Muscle of leg (tissue), 16 donors: Measurements from ENCODE around the gene TARDBP. TPM values are rescaled to one million over a fixed set of nuclear protein-coding genes. Genes with fewer than 3 reads are reported as not detected.

Source experiments
- DNase-seq: peaks from one replicate; pipeline ENCODE4 v3.0.0; 2013
- H3K27ac ChIP-seq: one replicate; pipeline ENCODE4 v1.5.1; 2013; ENCODE audit warnings: mild to moderate bottlenecking, low read length, control low read depth
- H3K27me3 ChIP-seq: one replicate; pipeline ENCODE4 v1.6.1; 2013; ENCODE audit warnings: low read length; ENCODE audit not compliant: control insufficient read depth, insufficient read depth
- H3K36me3 ChIP-seq: one replicate; pipeline ENCODE4 v1.6.1; 2013; ENCODE audit warnings: low read length; ENCODE audit not compliant: control insufficient read depth, insufficient read depth
- H3K4me1 ChIP-seq: one replicate; pipeline ENCODE4 v1.6.1; 2013; ENCODE audit warnings: low read length; ENCODE audit not compliant: control insufficient read depth, insufficient read depth
- H3K4me3 ChIP-seq: one replicate; pipeline ENCODE4 v1.5.1; 2013; ENCODE audit warnings: low read length, control low read depth
- H3K9me3 ChIP-seq: replicated peaks from 2 replicates; pipeline ENCODE4 v1.6.1; 2013; ENCODE audit warnings: low read depth, low read length; ENCODE audit not compliant: control insufficient read depth
- WGBS: methylation state at CpG from one replicate; pipeline ENCODE4 v1.1.5; 2013; ENCODE audit warnings: missing lambda C conversion rate; ENCODE audit not compliant: insufficient coverage; 5-methylcytosine and 5-hydroxymethylcytosine counted together
- long read RNA-seq, 11 donors: transcript quantifications; one replicate each; lab custom pipeline, GENCODE V29; 2026
- polyA plus RNA-seq, 8 donors: library from polyadenylated mRNA; unstranded; fragments of 120-200 nt; gene quantifications; one replicate each; pipeline versions ENCODE4 v1.2.1 to v1.2.3, GENCODE V29; 2013; ENCODE audit warnings: inconsistent platforms in 1 of 8, low replicate concordance in 1 of 8; ENCODE audit not compliant: insufficient read length in 8 of 8, insufficient read depth in 1 of 8
- total RNA-seq: library from RNA; stranded (reverse); fragments of 120-200 nt; gene quantifications from one replicate; pipeline ENCODE4 v1.2.4, GENCODE V29; 2013

The TARDBP gene
- total RNA-seq, result 44.3 TPM
- 100 to 1,000 TPM; 164 to 216 (median 205) TPM for polyA plus RNA-seq
- long read RNA-seq, donor 1, full-length matches to known transcripts, result 19 of 19 reads
- long read RNA-seq, donor 1, partial matches to known transcripts, result 0 of 19 reads
- long read RNA-seq, donor 1, other reads (novel, unspliced or antisense), result 0 of 19 reads
- long read RNA-seq, donor 2, full-length matches to known transcripts, result 8 of 8 reads
- long read RNA-seq, donor 2, partial matches to known transcripts, result 0 of 8 reads
- long read RNA-seq, donor 2, other reads (novel, unspliced or antisense), result 0 of 8 reads
- long read RNA-seq, donor 3, full-length matches to known transcripts, result 34 of 34 reads
- long read RNA-seq, donor 3, partial matches to known transcripts, result 0 of 34 reads
- long read RNA-seq, donor 3, other reads (novel, unspliced or antisense), result 0 of 34 reads
- long read RNA-seq, donor 4, full-length matches to known transcripts, result 23 of 23 reads
- long read RNA-seq, donor 4, partial matches to known transcripts, result 0 of 23 reads
- long read RNA-seq, donor 4, other reads (novel, unspliced or antisense), result 0 of 23 reads
- long read RNA-seq, donor 5, full-length matches to known transcripts, result 64 of 195 reads
- long read RNA-seq, donor 5, partial matches to known transcripts, result 131 of 195 reads
- long read RNA-seq, donor 5, other reads (novel, unspliced or antisense), result 0 of 195 reads
- long read RNA-seq, donor 6, full-length matches to known transcripts, result 53 of 63 reads
- long read RNA-seq, donor 6, partial matches to known transcripts, result 10 of 63 reads
- long read RNA-seq, donor 6, other reads (novel, unspliced or antisense), result 0 of 63 reads
- long read RNA-seq, donor 7, full-length matches to known transcripts, result 46 of 165 reads
- long read RNA-seq, donor 7, partial matches to known transcripts, result 119 of 165 reads
- long read RNA-seq, donor 7, other reads (novel, unspliced or antisense), result 0 of 165 reads
- long read RNA-seq, donor 8, full-length matches to known transcripts, result 33 of 41 reads
- long read RNA-seq, donor 8, partial matches to known transcripts, result 8 of 41 reads
- long read RNA-seq, donor 8, other reads (novel, unspliced or antisense), result 0 of 41 reads
- long read RNA-seq, donor 9, full-length matches to known transcripts, result 25 of 45 reads
- long read RNA-seq, donor 9, partial matches to known transcripts, result 20 of 45 reads
- long read RNA-seq, donor 9, other reads (novel, unspliced or antisense), result 0 of 45 reads
- long read RNA-seq, donor 10, full-length matches to known transcripts, result 46 of 61 reads
- long read RNA-seq, donor 10, partial matches to known transcripts, result 15 of 61 reads
- long read RNA-seq, donor 10, other reads (novel, unspliced or antisense), result 0 of 61 reads
- long read RNA-seq, donor 11, full-length matches to known transcripts, result 24 of 24 reads
- long read RNA-seq, donor 11, partial matches to known transcripts, result 0 of 24 reads
- long read RNA-seq, donor 11, other reads (novel, unspliced or antisense), result 0 of 24 reads

- WGBS, result under 1% methylated on average over 89 of the region's 94 CpGs
- peaks cover 37% of the 10 kb centered on the region for H3K36me3 ChIP-seq
- DNase-seq, result peak; percentile 96
- H3K4me3 ChIP-seq, result peak within 1 kb of the TSS; percentile 98
- peaks cover 11% of the 10 kb centered on the region for H3K4me1 ChIP-seq
- H3K27ac ChIP-seq, result peak within 1 kb of the TSS; percentile 94
- no peaks in the 10 kb centered on the region for H3K27me3 ChIP-seq
- H3K9me3 ChIP-seq, result no peaks in the 10 kb centered on the region
Observed at GRCh38 chr1:11012260-11013159, at the start of gene TARDBP. TARDBP (plus strand) TSS chr1:11012654; CDS start chr1:11013728, 1,074 bp downstream.

DNA sequence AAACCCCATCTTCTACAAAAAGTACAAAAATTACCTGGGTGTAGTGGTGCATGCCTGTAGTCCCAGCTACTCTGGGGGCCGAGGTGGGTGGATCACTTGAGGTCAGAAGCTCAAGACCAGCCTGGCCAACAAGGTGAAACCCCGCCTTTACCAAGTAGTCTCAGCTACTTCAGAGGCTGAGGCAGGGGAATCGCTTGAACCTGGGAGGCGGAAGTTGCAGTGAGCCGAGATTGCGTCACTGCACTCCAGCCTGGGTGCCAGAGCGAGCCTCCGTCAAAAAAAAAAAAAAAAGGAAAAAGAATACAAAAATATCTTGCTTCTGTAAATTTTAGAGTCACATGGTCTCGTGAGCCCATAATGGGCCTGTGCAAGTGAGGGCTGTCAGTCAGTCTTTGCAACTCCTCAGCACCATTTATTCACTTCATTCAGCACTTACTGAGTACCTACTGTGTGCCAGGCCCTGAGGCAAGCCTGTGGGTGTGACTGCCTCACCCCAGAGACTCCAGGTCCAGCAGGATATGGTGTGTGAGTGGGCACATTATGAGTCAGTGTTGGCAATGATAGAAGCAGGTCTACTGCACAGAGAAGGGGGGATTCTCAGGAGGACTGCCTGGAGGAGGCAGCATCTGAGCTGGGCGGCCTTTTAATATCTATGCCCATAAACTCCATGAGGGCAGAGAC lies 46.8 kb upstream of the TARDBP start:
- H3K27ac ChIP-seq, result peak overlapping the region; percentile 20
- 38% methylated on average over 1 of the region's 10 CpGs for whole genome bisulfite sequencing

GRCh38 chr1:10967090-10967489 lies 45.4 kb upstream of the TARDBP start:
- H3K27me3 ChIP-seq, result peaks cover 11% of the 10 kb centered on the region
- peaks cover 16% of the 10 kb centered on the region for H3K4me1 ChIP-seq
- no peak for DNase-seq
- 67% methylated on average over 1 of the region's 3 CpGs for WGBS
- H3K9me3 ChIP-seq, result no peaks in the 10 kb centered on the region
- no peak overlapping the region for H3K4me3 ChIP-seq
- H3K27ac ChIP-seq, result no peak overlapping the region
- H3K36me3 ChIP-seq, result no peaks in the 10 kb centered on the region

More for the DNA sequence above, 46.8 kb upstream of the TARDBP start:
- no peak overlapping the region for H3K4me3 ChIP-seq
- peak; percentile 49 for DNase-seq
- peaks cover 26% of the 10 kb centered on the region for H3K4me1 ChIP-seq
- H3K9me3 ChIP-seq, result no peaks in the 10 kb centered on the region
- H3K36me3 ChIP-seq, result no peaks in the 10 kb centered on the region
- peaks cover 11% of the 10 kb centered on the region for H3K27me3 ChIP-seq

DNA sequence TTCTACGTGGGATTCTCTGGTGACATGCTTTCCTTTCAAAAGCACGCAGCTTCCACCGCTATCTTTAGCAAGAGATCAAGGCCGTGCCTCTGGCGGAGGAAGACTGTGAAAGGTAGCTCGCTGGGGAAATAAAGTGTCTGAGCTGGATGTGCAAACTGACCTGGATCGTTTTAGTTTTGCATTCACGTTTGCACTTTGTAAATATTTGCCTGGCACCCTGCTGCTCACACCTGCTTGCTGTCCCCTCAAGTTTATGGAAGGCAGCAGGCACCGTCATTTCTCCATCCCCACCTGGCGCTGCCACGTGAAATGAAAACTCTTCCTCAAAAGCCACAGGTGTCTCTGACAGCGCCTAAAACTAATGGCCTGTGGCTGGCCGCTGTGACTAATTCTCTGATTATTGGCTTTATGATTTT lies 44.0 kb upstream of the TARDBP start:
- Histone ChIP-seq H3K36me3 (no peaks in the 10 kb centered on the region), H3K27ac (no peak overlapping the region), H3K4me3 (no peak overlapping the region), H3K9me3 (no peaks in the 10 kb centered on the region), H3K4me1 (peaks cover 20% of the 10 kb centered on the region), H3K27me3 (peaks cover 9% of the 10 kb centered on the region)
- no peak for DNase-seq
- WGBS, result 22% methylated on average over 7 of the region's 13 CpGs

- Histone ChIP-seq H3K36me3 (no peaks in the 10 kb centered on the region), H3K9me3 (no peaks in the 10 kb centered on the region), H3K27me3 (peaks cover 5% of the 10 kb centered on the region), H3K4me3 (no peak overlapping the region), H3K4me1 (peaks cover 30% of the 10 kb centered on the region), H3K27ac (no peak overlapping the region)
- WGBS, result 34% methylated on average over 8 of the region's 14 CpGs
- peak; percentile 54 for DNase-seq
Observed at GRCh38 chr1:10969267-10969970, 43.0 kb upstream of the TARDBP start.

GRCh38 chr1:10969971-10970332 lies 42.5 kb upstream of the TARDBP start:
- H3K27me3 ChIP-seq, result peaks cover 5% of the 10 kb centered on the region
- peaks cover 32% of the 10 kb centered on the region for H3K4me1 ChIP-seq
- no peaks in the 10 kb centered on the region for H3K36me3 ChIP-seq
- H3K9me3 ChIP-seq, result no peaks in the 10 kb centered on the region
- 38% methylated on average over 2 of the region's 2 CpGs for WGBS
- no peak for DNase-seq
- no peak overlapping the region for H3K4me3 ChIP-seq
- no peak overlapping the region for H3K27ac ChIP-seq

DNA sequence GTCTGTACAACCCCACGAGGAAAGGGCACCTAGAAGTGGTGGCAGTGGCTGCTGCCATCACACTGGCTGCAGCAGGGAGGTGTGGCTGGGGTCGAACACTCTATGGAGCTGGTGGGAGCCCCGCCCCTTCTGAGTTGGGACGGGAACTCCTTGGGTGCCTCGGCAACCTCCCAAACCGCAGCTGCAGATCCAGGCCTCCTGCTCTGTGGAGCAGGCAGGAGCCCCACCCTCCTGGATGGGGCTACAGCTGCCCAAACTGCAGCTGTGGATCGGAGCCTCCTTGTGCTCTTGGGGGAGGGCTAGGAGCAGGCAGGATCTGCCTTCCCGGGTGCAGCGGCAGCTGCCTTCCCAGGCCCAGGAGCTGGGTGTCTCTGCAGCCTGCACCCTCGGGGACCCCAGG lies 38.9 kb upstream of the TARDBP start:
- no peak overlapping the region for H3K4me3 ChIP-seq
- peak overlapping the region; percentile 7 for H3K27ac ChIP-seq
- H3K27me3 ChIP-seq, result peaks cover 2% of the 10 kb centered on the region
- H3K4me1 ChIP-seq, result peaks cover 25% of the 10 kb centered on the region
- peak; percentile 78 for DNase-seq
- WGBS, result 22% methylated on average over 9 of the region's 10 CpGs
- H3K36me3 ChIP-seq, result no peaks in the 10 kb centered on the region
- H3K9me3 ChIP-seq, result no peaks in the 10 kb centered on the region
